Measurements from ENCODE around the gene CYTH1.
A peak's percentile ranks its signal among the peaks of the same experiment; 100 is the strongest.

Gene CYTH1

GRCh38 chr17:78734793-78735641 lies 47.1 kb downstream of the CYTH1 start:
- DNase-seq (ENCODE audit: low spot score), result no peak

- no peak for DNase-seq (ENCODE audit: low spot score)
These were observed 49.7 kb downstream of the CYTH1 start for GRCh38 chr17:78732354-78732753.

- DNase-seq (ENCODE audit: low spot score), result no peak
These were observed 50.2 kb downstream of the CYTH1 start for GRCh38 chr17:78731904-78732303.

GRCh38 chr17:78729641-78730040 lies 52.4 kb downstream of the CYTH1 start:
- DNase-seq (ENCODE audit: low spot score), result no peak

GRCh38 chr17:78728495-78728894 lies 53.6 kb downstream of the CYTH1 start:
- DNase-seq (ENCODE audit: low spot score), result no peak

GRCh38 chr17:78727476-78728229 lies 54.4 kb downstream of the CYTH1 start:
- no peak for DNase-seq (ENCODE audit: low spot score)

- no peak for DNase-seq (ENCODE audit: low spot score)
These were observed 55.0 kb downstream of the CYTH1 start for GRCh38 chr17:78727057-78727456.

- DNase-seq (ENCODE audit: low spot score), result no peak
These were observed 55.6 kb downstream of the CYTH1 start for GRCh38 chr17:78726513-78726912.

- DNase-seq (ENCODE audit: low spot score), result no peak
These were observed 56.5 kb downstream of the CYTH1 start for GRCh38 chr17:78725448-78726021.

GRCh38 chr17:78724999-78725398 lies 57.1 kb downstream of the CYTH1 start:
- DNase-seq (ENCODE audit: low spot score), result no peak

- peak; percentile 85 for DNase-seq (ENCODE audit: low spot score)
These were observed 57.5 kb downstream of the CYTH1 start for GRCh38 chr17:78724544-78724943.

- DNase-seq (ENCODE audit: low spot score), result no peak
These were observed 58.1 kb downstream of the CYTH1 start for GRCh38 chr17:78723957-78724356.

GRCh38 chr17:78723001-78723796 lies 58.9 kb downstream of the CYTH1 start:
- peak; percentile 96 for DNase-seq (ENCODE audit: low spot score)

- DNase-seq (ENCODE audit: low spot score), result peak; percentile 78
These were observed 59.8 kb downstream of the CYTH1 start for GRCh38 chr17:78722246-78722761.

GRCh38 chr17:78719630-78720298 lies 62.3 kb downstream of the CYTH1 start:
- no peak for DNase-seq (ENCODE audit: low spot score)

GRCh38 chr17:78718575-78719208 lies 63.4 kb downstream of the CYTH1 start:
- DNase-seq (ENCODE audit: low spot score), result no peak

- DNase-seq (ENCODE audit: low spot score), result peak; percentile 95
These were observed 64.6 kb downstream of the CYTH1 start for GRCh38 chr17:78717431-78717980.

GRCh38 chr17:78716814-78717393 lies 65.2 kb downstream of the CYTH1 start:
- peak; percentile 97 for DNase-seq (ENCODE audit: low spot score)

GRCh38 chr17:78716292-78716691 lies 65.8 kb downstream of the CYTH1 start:
- no peak for DNase-seq (ENCODE audit: low spot score)

- no peak for DNase-seq (ENCODE audit: low spot score)
These were observed 66.2 kb downstream of the CYTH1 start for GRCh38 chr17:78715876-78716275.

All from Ammon's horn (tissue), 1 donor.